ENCODE data around the gene VWC2L. TPM values are rescaled to one million over a fixed set of nuclear protein-coding genes. Genes with fewer than 3 reads are reported as not detected.

The VWC2L gene
- total RNA-seq: not detected

DNA sequence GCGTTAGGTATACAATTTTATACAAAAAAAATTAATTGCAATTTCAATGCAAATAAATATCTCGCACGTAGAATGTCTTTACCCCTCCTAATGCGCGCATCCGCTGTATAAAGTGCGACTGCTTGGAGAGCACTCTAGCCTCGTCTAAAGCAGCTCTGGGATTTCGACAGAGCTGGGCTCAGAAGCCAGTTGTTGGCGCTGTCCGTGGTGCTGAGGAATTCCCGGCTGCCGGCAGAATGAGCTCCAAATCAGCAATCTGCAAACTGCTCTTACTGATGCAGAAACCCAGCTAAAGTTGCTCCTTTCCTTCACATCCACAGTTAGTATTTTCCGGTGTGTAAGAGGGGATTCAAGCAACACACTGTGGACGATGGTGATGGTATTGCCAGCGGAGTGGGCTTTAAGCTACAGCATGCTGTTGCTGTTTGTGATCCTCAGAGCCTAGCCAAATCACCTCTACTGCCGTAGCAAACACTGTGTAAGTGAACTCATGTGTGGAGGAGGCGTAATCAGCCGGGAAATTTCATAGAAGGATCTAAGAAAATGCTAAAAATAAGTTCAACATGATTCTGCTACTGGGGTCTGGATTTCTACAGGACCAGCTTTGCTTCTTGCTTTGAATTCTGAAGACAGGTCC lies at the start of gene VWC2L:
TSS of gene VWC2L (plus strand) at position 137 of the 637 bp plus-strand sequence. CDS start 3,140 bp downstream, outside the sequence.
- TF ChIP-seq, protein P1, sequence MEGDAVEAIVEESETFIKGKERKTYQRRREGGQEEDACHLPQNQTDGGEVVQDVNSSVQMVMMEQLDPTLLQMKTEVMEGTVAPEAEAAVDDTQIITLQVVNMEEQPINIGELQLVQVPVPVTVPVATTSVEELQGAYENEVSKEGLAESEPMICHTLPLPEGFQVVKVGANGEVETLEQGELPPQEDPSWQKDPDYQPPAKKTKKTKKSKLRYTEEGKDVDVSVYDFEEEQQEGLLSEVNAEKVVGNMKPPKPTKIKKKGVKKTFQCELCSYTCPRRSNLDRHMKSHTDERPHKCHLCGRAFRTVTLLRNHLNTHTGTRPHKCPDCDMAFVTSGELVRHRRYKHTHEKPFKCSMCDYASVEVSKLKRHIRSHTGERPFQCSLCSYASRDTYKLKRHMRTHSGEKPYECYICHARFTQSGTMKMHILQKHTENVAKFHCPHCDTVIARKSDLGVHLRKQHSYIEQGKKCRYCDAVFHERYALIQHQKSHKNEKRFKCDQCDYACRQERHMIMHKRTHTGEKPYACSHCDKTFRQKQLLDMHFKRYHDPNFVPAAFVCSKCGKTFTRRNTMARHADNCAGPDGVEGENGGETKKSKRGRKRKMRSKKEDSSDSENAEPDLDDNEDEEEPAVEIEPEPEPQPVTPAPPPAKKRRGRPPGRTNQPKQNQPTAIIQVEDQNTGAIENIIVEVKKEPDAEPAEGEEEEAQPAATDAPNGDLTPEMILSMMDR (IDR thresholded peaks at IDR 0.05; ENCODE audit: low read depth): no peak

GRCh38 chr2:214361116-214361515 lies 49.7 kb upstream of the VWC2L start:
- TF ChIP-seq, protein P1 (IDR thresholded peaks at IDR 0.05; ENCODE audit: low read depth): no peak

DNA sequence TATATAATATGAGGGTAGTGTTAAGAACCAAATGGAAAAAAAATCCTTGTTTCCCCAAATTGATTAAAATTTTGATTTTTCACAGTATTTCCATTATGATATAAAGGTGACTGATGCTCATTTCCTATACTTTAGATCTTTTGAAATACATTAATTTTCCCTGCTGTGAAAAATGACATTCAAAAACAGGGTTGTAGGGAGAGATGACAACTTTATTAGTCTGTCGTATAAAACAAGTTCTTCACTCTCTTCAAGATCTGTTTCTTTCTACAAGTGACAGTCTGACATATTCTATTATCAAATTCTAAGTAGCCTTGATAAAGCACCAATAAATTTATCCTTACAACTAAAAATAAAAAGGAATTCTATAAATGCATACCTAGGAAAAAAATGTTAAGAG lies 45.3 kb upstream of the VWC2L start:
- TF ChIP-seq, protein P1 (IDR thresholded peaks at IDR 0.05; ENCODE audit: low read depth): no peak

DNA sequence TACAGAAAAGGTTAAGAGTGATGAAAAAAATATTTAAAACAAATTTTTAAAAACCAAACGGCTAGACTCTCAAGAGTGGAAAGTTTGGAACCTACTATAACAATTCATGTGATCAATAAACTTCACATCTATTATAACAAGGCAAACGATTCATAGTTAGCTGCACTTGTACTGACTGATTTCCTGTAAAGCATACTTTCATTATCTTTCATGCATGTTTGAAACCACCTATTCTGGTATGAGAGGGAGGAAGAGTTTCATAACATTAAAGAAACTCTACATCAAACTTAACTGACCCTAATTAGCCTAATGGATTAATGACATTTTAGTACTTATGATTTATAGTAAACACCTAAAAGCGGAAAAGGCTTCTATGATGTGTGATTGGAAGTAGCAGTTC lies 43.7 kb upstream of the VWC2L start:
- TF ChIP-seq, protein P1 (IDR thresholded peaks at IDR 0.05; ENCODE audit: low read depth): no peak

DNA sequence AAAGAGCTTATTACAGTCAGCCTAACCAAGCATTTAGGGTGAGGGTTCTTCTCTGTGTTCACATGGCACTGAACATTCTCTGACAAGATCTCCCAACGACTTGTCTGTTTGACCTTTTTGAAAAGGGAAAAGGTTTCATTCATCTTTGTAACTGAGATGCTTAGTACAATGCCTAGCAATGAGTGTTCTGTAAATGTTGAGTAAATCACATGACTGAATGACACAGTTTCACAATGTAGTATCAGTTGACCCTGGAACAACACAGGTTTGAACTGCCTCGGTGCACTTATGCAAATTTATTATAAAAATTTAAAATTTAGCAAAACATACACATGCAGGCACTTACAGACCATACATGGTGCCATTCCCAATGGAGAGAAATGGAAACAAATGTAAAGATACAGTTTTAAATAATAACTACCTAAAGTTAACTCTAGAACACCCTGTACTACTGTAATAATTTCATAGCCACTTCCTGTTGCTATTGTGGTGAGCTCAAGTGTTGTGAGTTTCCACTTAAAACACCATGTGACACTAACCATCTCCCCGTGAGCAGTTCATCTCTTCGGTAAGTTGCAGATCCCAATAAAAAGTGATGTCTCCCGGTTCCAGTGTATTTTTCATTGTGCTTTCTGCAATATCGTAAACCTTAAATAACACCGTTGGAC lies 34.1 kb upstream of the VWC2L start:
- TF ChIP-seq, protein P1 (IDR thresholded peaks at IDR 0.05; ENCODE audit: low read depth): no peak

DNA sequence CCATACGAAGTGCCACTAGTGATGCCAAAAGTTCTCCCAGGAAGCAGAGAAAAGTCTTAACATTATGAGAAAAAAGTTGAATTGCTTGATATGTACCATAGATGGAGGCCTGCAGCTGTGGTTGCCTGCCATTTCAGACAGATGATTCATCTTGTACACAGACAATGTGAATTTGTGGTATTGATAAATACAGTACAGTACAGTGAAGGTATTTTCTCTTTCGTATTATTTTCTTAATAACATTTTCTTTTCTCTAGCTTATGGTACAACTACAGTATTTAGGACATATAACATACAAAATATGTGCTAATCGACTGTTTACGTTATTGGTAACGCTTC lies 33.6 kb upstream of the VWC2L start:
- TF ChIP-seq, protein P1 (IDR thresholded peaks at IDR 0.05; ENCODE audit: low read depth): no peak

GRCh38 chr2:214378455-214379103 lies 32.3 kb upstream of the VWC2L start:
- TF ChIP-seq, protein P1 (IDR thresholded peaks at IDR 0.05; ENCODE audit: low read depth): no peak
